Endodermal cell (in vitro differentiated cells): ENCODE results near the gene LUC7L. TPM values are rescaled to one million over a fixed set of nuclear protein-coding genes. Genes with fewer than 3 reads are reported as not detected.
"Not testable (repeated sequence)": the region's sequence is repeated elsewhere in the genome, so short reads cannot be mapped to it uniquely, and the experiment has no call there.

Source experiments
- DNase-seq: peaks from one replicate; pipeline ENCODE4 v3.0.0-alpha.2; 2017
- H3K27ac ChIP-seq: 2 replicates; pipeline ENCODE4 v1.5.1; 2013; ENCODE audit warnings: mild to moderate bottlenecking, low read depth, low read length, moderate library complexity
- H3K27me3 ChIP-seq: 2 replicates; pipeline ENCODE4 v1.6.1; 2013; ENCODE audit warnings: mild to moderate bottlenecking, low read length, moderate library complexity; ENCODE audit not compliant: insufficient read depth, control insufficient read depth, poor library complexity, severe bottlenecking
- H3K36me3 ChIP-seq: 2 replicates; pipeline ENCODE4 v1.7.0; 2013; ENCODE audit warnings: mild to moderate bottlenecking, low read length, moderate library complexity; ENCODE audit not compliant: control insufficient read depth, insufficient read depth
- H3K4me1 ChIP-seq: one replicate; pipeline ENCODE4 v1.7.0; 2013; ENCODE audit warnings: low read length; ENCODE audit not compliant: control insufficient read depth, insufficient read depth
- H3K4me3 ChIP-seq: 2 replicates; pipeline ENCODE4 v1.5.1; 2013; ENCODE audit warnings: mild to moderate bottlenecking, low read length, moderate library complexity
- H3K9ac ChIP-seq: 2 replicates; pipeline ENCODE4 v1.6.1; 2013; ENCODE audit warnings: mild to moderate bottlenecking, low read length, moderate library complexity; ENCODE audit not compliant: poor library complexity, severe bottlenecking; ENCODE audit errors: extremely low read depth
- H3K9me3 ChIP-seq: 2 replicates; pipeline ENCODE4 v1.6.1; 2013; ENCODE audit warnings: mild to moderate bottlenecking, low read length, moderate library complexity; ENCODE audit not compliant: control insufficient read depth
- H3K27ac Mint-ChIP-seq: 2 replicates; pipeline ENCODE4 v1.8.0; 2020; ENCODE audit warnings: mixed read lengths
- H3K27me3 Mint-ChIP-seq: 2 replicates; pipeline ENCODE4 v1.8.0; 2021; ENCODE audit warnings: mild to moderate bottlenecking, mixed read lengths; ENCODE audit not compliant: insufficient read depth
- H3K36me3 Mint-ChIP-seq: 2 replicates; pipeline ENCODE4 v1.8.0; 2020; ENCODE audit warnings: low read depth, mixed read lengths
- H3K4me1 Mint-ChIP-seq: 2 replicates; pipeline ENCODE4 v1.8.0; 2020; ENCODE audit warnings: mixed read lengths
- H3K4me3 Mint-ChIP-seq: 2 replicates; pipeline ENCODE4 v1.8.0; 2020; ENCODE audit warnings: mild to moderate bottlenecking, moderate library complexity, mixed read lengths
- H3K9me3 Mint-ChIP-seq: 2 replicates; pipeline ENCODE4 v1.8.0; 2020; ENCODE audit warnings: mild to moderate bottlenecking, mixed read lengths
- CTCF ChIP-seq: fragments of 200-600 bp; sonication (generic); conservative IDR thresholded peaks from 2 replicates; pipeline ENCODE4 v1.5.0; 2021; ENCODE audit warnings: antibody characterized with exemption, mild to moderate bottlenecking
- WGBS, 2 experiments: methylation state at CpG; one replicate each; pipeline versions ENCODE4 v1.1.5 to v1.1.7; 2013; ENCODE audit warnings: missing lambda C conversion rate in 2 of 2, mixed read lengths in 1 of 2; ENCODE audit not compliant: insufficient coverage in 1 of 2, insufficient read length in 1 of 2; 5-methylcytosine and 5-hydroxymethylcytosine counted together
- total RNA-seq, 2 donors: library from RNA; stranded (reverse); fragmentation: NEBNext Ultra II Directional in 1 of 2; extraction: Animal tissue kit (Norgen Biotek cat#: 25700) in 1 of 2; gene quantifications; 2 replicates in 1 of 2; 3 replicates in 1 of 2; pipeline ENCODE4 v1.2.1, GENCODE V29; 2021

The LUC7L gene
- total RNA-seq, 2 donors from 2014 or later, result 130 to 151 TPM

DNA sequence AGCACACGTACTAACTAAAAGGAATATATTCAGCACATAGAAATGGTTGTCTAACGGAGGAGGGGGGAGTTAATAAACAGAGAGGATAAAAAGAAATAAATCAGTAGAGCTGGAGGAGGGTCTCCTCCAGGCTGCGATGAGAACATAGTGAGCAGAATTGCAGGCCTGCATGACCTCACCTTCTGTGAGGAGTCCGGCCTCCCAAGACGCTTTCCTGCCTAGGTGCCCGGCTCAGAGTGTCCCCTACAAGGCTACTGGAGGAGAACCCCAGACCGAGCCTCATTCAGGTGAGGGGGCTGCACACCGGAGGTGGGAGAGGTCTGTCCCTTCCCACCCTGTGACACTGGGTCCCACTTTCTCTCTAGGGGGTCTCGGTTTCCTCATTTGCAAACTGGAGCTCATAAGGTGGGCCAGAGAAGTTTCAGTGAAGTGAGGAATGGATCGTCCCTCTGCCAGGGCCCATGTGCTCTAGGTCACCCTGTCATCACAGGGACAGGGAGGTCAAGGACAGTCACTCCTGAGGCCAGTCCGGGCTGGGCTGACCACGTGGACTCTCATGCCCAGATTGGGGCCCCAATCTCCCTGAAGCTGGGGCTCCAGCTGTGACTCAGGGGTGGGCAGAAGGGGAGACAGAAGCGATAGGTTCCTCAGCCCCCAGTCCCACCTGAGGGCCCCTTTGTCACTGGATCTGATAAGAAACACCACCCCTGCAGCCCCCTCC lies 66.8 kb downstream of the LUC7L start:
- H3K27ac Mint-ChIP-seq, result no peak overlapping the region
- 88 to 91% methylated on average over 8 to 13 of the region's 13 CpGs for WGBS, 2 experiments
- H3K27me3 ChIP-seq, result peaks cover 80% of the 10 kb centered on the region

DNA sequence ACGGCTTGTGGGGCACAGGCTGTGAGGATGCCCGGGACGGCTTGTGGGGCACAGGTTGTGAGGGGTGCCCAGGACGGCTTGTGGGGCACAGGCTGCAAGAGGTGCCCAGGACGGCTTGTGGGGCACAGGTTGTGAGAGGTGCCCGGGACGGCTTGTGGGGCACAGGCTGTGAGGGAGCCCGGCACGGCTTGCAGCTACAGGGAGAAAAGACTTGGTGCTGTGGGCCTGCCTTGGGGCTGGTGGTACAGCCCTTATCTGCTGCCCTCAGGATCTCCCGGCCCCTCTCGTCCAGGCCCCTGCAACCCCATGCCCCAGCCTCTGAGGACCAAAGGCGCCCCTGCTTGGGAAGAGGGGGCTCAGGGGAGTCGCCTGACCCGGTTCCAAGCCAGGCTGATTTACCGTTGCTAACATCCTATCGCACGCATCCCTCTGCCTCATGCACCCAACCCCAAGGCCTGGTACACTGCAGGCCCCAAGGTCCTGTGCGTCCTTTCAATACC lies 68.5 kb downstream of the LUC7L start:
- H3K27ac Mint-ChIP-seq, result no peak overlapping the region
- no peaks in the 10 kb centered on the region for H3K36me3 ChIP-seq
- no peak for TF ChIP-seq CTCF
- H3K4me1 Mint-ChIP-seq, result no peaks in the 10 kb centered on the region
- peaks cover 60% of the 10 kb centered on the region for H3K27me3 Mint-ChIP-seq
- no peak overlapping the region for H3K4me3 ChIP-seq
- no peak overlapping the region for H3K4me3 Mint-ChIP-seq
- no peak overlapping the region for H3K27ac ChIP-seq
- WGBS, 2 experiments, result 75 to 82% methylated on average over 9 to 15 of the region's 18 CpGs
- no peak overlapping the region for H3K9ac ChIP-seq
- H3K4me1 ChIP-seq, result no peaks in the 10 kb centered on the region
- H3K9me3 ChIP-seq, result no peaks in the 10 kb centered on the region
- H3K36me3 Mint-ChIP-seq, result no peaks in the 10 kb centered on the region
- no peaks in the 10 kb centered on the region for H3K9me3 Mint-ChIP-seq
- no peak for DNase-seq
- peaks cover 79% of the 10 kb centered on the region for H3K27me3 ChIP-seq

More for the DNA sequence above, 66.8 kb downstream of the LUC7L start:
- no peak for TF ChIP-seq CTCF
- no peaks in the 10 kb centered on the region for H3K9me3 ChIP-seq
- no peaks in the 10 kb centered on the region for H3K36me3 ChIP-seq
- H3K27me3 Mint-ChIP-seq, result peaks cover 64% of the 10 kb centered on the region
- H3K4me1 Mint-ChIP-seq, result peaks cover 2% of the 10 kb centered on the region
- no peak overlapping the region for H3K9ac ChIP-seq
- H3K36me3 Mint-ChIP-seq, result no peaks in the 10 kb centered on the region
- H3K4me3 Mint-ChIP-seq, result no peak overlapping the region
- no peaks in the 10 kb centered on the region for H3K4me1 ChIP-seq
- H3K27ac ChIP-seq, result no peak overlapping the region
- peak; percentile 39 for DNase-seq
- no peaks in the 10 kb centered on the region for H3K9me3 Mint-ChIP-seq
- H3K4me3 ChIP-seq, result no peak overlapping the region

DNA sequence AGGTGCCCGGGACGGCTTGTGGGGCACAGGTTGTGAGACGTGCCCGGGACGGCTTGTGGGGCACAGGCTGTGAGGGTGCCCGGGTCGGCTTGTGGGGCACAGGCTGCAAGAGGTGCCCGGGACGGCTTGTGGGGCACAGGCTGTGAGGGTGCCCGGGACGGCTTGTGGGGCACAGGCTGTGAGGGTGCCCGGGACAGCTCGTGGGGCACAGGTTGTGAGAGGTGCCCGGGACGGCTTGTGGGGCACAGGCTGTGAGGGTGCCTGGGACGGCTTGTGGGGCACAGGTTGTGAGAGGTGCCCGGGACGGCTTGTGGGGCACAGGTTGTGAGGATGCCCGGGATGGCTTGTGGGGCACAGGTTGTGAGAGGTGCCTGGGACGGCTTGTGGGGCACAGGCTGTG lies 69.0 kb downstream of the LUC7L start:
- WGBS, 2 experiments, result 80% methylated on average over 16 of the region's 20 CpGs; no CpG with 5 or more reads in 1 of the 2 experiments
- not testable (repeated sequence) for H3K27ac ChIP-seq, H3K4me3 ChIP-seq, H3K4me1 Mint-ChIP-seq, H3K9me3 ChIP-seq, H3K27ac Mint-ChIP-seq, H3K36me3 ChIP-seq, H3K9ac ChIP-seq, H3K4me1 ChIP-seq, H3K36me3 Mint-ChIP-seq, DNase-seq, H3K9me3 Mint-ChIP-seq, H3K4me3 Mint-ChIP-seq
- peaks cover 60% of the 10 kb centered on the region for H3K27me3 Mint-ChIP-seq
- peaks cover 79% of the 10 kb centered on the region for H3K27me3 ChIP-seq
